ENCODE results near the gene DSCAML1.

DSCAML1 gene

DNA sequence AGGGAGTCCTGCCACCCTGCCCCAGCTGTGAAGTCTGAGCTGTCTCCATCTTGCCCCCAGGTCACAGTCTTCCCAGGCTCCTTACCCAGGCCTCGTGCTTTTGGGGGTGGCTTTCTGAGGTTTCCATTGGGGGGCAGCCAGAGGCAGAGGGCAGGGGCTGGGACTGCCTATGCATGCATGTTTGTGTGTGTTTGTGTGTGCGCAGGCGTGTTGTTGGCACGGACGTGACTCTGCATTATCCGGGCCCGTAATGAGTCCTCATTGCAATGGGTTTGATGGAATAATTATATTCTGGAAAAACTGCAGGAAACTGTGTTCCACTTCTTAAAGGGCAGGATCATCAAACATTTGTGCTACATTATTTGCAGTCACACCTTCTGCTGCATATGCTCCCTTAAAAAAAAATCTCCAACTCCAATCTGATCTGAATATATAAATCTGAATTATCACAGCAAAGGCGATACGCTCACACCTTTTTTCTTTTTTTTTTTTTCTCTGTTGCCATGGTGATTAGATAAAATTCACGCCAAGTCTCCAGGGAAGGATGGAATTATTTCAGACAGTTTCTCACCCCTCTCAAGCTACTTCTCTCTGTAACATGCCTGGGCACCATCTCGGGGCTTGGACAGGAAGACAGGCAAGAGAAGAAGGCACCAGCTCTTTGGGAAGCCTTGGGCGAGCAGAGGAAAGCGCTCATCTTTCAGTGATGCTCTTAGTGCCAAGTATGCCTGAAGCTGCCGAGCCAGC is 45.9 kb downstream of the DSCAML1 start:
- no peak for DNase-seq

DNA sequence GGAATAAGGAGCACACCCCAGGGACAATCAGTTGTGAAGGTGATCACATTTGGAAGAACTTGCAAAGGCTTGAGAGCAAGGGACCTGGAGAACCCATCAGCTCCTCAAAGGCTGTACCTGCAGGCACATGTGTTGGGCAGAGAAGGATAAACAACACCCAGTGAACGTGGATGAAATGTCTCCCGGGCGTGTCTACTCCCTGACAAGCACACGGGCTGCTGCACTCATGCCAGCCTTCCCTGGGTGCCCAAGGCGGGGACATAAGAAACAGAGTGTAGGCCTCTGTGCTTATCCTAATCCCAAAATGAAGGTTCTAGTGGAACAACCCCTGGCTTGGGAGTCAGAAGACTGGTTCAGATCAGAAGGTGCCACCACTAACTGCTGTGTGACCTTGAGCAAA is 46.7 kb downstream of the DSCAML1 start:
- no peak for DNase-seq

DNA sequence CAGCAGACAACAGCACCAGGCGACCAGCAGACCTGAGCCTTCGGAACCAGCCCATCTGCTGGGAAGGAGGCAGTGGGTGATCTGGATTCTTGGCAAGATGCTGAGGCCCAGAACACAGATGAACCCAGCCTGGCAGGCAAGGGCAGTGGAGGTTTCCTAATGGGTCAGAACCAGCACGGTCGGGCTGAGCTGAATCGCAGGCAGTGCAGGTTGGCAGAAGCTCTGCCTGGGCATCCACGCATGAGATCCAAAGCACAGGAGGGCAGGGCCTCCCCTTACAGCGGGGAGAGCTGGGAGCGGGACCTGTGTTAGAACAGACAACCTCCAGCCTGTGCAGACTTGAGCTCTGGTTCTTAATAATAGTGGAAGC is 47.5 kb downstream of the DSCAML1 start:
- no peak for DNase-seq

DNA sequence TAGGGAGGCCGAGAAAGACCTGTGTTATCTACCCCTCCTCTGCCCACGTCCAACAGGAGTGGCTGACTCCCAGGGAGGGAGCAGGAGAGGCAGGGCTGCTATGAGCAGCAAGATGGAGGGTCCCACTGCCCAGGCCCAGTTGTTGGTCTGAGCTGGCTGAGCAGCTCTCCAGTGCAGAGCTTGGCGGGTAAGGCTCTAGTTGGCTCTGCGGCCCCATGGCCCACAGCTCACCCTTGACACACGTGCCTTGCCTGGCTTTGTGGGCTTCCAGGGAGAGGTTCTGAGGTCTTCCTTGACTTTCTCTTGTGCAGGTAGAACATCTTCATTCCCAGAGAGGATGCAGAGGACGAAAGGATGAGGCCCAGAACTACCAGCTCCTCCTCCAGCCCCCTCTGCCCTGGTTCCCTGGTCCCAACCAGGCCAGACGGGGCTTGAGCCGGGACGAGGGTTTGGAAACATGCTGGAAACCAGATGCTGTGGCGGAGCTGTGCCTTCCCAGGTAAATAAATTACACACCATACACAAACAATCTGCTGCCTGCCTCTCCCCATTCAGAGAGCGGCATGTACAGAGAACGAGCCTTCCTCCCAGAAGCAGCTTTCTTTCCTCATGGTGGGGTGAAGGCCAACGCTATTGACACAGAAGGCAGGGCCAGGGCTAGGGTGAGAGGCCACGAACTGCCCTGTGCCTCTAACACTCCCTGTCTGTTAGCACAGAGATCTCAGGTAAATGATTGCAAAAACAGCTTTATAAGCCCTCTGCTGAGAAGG is 48.1 kb downstream of the DSCAML1 start:
- no peak for DNase-seq

DNA sequence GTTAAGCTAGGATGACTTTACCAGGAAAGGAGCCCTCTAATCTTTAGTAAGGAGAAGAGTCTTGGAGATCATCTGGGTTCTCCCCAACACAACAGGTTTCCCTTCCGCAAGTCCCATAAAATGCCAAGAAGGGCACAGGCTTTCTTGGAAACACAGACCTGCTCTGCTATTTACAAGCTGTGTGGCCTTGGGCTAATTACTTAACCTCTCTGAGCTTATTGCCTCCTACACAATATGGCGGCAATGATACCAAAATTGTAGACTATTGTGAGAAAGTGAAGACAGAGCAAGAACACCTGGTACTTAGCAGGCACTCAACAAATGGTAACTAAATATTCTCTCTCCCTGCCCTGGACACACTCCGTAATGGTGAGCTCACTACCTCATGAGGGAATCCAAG is 49.1 kb downstream of the DSCAML1 start:
- no peak for DNase-seq

DNA sequence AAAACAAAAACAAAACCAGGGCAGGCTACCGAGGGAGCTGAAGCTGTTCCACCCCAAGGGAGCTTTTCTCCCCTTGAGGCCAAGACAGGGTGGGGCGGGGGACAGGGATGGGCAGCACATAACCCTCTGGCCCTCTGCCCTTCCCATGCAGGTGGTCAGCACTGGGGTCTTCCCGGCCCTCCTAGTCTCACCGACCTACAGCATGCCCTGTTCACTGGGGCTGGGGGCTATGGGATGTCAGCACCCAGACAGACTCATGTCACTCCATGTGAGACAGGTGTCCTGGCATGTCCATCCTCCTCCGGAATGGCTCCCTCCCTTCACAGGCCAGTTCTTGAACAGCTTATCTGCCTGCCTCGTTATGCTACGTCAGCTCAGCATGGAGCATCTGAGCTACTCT is 51.7 kb downstream of the DSCAML1 start:
- DNase-seq = no peak

DNA sequence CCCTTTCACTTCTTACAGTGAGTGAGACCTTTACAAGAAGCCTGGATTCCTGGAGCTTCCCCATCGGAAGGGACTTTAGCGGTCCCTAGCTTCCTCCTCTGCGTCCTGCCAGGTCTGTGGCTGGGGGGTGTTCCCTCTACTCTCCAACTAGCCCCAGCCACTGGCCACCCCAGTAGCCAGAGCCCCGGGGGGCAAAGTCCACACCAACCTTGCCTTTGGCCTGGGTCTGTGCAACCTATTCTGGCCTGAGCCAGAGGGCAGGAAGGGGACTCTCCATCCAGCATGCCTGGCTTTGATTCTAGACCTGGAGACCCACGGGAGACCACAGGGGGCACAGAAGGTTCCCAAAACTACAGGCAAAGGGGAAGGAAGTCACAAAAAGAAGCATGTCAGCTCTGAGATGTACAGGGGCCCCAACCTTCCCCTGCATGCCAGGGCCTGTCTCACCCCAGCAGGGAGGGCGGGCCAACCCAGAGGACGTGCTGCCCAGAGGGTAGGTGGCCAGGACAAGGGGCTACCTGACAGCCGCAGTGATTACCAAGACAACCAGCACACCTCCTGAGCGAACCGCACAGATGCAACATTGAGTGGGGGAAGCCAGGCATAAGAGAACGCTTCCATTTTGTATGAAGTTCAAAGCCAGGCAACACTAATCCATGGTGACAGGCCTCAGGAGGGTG is 52.4 kb downstream of the DSCAML1 start:
- DNase-seq = no peak

DNA sequence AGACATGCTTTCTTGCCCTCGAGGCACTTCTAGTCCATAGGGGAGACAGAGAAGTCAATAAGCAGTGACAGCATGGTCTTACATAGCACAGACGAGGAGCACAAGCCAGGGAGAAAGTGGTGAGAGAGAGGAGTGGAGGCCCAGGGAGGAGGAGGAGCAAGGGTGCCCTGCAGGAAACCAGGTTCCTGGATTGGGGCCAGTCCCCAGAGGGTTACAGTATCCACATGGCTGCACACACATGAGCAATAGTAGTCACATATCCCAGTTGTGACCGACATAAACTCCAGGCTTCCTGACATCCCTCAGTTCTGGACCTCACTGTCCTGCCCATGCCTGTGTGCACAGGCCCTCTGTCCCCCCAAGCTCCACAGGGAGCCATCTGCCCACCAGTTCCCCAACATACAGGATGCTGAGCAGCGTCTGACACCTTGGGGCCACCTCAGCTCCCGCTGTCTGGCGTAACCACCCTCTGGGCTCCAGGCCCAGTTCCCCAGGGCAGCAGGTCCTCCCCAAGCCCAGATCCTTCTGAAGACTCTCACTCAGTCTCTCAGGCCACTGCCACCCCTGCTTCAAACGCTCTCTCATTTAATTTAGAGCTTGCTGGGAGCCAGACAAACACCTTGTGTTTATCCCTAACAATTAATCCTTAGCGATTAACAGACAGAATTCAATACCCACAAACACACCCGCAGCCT is 53.7 kb downstream of the DSCAML1 start:
- DNase-seq = peak; percentile 39

DNA sequence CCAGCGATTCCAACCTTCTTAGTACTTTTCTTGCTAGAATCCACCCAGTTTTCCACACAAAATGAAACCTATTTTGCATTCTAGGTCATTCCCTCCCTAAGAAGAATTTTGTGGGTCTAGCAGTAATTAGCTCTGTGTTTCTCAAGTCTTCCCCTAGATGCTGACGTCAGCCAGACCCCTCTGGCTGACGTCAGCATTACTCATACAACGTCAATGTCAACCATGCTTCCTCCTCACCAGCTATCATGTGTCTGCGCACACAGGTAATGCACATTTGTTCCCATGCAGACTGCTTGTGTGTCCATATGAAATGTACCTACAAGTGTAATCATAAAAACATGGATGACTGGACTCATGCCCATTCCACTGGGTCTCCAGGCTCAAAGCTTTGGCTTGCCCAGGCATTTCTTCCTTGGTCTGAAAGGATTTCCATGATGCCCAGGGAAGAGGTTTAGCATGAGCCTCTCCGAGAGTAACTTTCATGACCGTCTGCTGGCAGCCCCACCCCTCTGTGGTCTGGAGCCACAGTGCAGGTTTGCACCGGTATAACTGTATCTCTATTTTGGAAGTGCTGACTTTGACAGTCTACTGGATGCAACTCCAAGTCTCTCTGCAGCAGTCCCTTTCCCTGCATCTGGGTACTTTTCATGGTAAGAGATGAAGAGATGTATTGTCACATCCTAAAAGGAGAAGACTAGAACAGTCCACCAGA is 58.6 kb downstream of the DSCAML1 start:
- DNase-seq = no peak

DNA sequence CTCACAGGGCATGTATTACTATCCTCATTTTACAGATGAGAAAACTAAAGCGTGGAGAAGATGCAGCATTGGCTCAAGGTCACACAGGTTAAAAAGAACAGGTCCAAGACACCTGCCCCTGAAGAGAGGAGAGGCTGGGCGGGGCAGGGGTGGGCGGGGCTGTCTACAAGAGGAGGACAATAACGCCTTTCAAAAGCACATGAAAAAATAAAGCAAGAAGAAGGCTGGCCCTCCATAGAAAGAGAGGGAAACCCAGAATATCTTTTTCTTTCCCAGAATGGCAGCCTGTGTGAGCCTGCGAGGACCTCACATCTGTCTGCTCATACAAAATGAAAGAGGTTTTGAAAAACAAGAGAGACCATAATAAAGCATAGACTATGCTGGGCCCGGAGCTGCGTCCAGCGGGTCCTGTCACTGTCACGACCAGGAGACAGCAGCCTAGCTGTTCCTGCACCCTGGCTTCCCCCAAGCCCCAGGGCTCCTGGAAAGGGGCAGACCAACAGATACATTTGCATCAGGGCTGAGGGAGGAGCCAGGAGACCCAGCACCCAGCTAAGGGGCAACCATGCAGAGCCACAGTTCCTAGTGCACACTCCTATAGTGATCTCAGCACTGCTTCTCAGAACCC is 61.6 kb downstream of the DSCAML1 start:
- DNase-seq = no peak

DNA sequence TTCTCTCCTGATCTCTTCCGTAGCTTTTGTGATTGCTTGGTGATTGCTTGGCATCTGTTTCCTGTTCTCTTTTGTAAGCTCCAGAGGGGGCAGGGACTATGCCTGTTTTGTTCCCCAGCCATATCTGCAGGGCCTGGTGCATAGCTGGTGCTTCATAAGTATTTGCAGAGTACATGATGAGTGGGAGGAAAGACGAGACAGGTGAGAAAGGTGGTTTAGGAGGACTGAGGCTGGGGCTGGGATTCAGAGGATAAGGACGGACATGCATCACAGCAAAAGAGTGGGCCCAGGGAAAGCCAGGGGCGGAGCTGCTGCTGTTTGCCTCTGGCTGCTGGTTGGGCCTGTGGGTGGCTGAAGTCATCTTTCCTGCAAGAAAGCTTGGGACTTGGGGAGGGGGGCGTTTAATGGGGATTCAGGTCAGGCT is 62.4 kb downstream of the DSCAML1 start:
- DNase-seq = peak; percentile 89

DNA sequence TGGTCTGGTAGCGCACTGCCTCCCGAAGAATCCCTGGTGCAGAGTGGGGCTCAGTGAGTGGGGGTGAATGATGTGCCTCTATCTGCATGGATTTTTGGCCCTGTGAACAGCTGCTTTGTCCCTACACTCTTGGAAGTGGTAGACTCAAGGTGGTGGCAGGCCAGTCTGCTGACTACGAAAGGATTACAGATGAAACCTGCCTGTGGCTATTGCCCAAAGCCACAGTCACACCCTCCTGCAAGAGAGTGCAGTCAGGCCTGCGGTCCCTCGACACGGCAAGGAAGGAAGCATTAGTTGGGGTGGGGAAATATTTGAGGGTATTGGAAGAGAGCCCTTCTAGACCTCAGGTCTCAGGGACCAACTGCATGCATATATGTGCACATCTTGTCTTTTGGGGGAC is 63.7 kb downstream of the DSCAML1 start:
- DNase-seq = no peak

DNA sequence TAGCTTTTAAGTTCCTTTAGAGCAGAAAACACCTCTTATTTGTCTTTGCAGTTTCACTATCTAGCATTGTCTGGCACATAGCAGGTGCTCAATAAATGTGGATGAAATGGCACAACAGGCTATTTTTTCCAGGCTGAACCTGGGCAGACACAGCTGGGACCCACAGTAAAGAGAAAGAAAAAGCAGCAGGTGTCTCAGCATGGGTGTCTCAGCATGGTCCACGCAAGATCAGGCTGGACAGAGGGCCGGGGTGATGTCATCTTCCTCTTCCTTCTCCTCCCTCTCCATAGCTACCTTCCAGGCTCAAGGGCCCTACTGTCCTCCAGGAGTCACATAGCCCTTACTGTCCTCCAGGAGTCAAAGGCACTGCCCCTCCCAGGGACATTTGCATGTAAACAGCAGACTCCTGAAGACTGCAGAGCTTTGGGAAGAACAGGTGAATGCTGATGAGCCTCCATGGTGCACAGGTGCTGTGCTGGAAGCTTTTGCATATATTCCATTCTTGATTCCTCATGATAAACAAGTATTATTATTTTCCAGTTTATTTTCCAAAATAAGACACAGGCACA is 65.2 kb downstream of the DSCAML1 start:
- no peak for DNase-seq

DNA sequence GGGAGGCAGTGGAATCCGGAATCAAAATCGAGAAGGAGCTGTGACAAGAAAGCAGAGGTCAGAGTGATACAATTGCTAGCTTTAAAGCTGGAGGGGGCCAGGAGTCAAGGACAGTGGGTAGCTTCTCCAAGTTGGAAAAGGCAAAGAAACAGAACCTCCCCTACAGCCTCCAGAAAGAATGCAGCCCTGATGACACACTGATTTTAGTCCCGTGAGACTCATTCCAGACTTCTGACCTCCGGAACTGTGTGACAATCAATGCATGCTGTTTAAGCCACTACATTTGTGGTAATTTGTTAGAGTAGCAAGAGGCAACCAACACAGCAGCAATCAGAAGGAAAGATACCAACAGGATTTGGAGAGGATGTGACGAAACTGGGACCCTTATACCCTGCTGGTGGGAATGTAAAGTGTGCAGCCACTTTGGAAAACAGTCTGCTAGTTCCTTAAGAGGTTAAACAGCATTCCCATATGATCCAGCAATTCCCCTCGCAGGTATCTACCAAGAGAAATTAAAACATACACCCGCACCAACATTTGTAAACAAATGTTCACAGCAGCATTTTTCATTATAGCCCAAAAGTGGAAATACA is 66.7 kb downstream of the DSCAML1 start:
- DNase-seq = no peak

DNA sequence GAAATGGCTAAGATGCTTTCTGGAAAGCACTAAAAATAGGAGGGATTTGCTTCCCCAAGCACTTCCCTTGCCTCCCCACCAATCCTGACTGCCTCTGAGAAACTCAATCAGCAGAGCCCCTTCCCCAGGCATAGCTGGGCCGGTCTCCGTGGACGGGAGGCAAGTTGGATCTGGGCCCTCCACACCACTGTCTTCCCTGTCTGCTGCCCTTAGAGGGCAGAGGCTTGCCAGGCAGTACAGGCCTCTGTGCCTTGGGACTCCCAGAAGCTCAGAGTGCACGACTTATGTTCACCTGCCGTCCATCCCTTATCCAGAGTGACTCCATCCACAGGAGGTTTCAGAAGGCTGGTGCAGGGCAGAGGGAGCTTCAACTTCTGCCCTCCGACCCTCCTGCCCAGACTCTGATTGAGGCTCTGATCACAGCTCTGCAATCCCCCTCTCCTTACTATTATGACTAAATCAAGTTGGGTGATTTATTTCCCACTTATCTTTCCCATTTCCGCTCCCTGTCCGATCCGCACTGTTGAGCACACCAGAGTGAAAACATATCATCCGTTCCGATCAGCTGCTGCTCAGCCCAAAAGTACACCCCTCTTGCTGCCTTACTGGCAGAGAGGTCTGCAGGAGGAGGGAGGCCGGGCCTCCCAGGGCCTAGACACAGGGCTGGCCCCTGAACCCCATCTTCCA is 71.8 kb downstream of the DSCAML1 start:
- no peak for DNase-seq

DNA sequence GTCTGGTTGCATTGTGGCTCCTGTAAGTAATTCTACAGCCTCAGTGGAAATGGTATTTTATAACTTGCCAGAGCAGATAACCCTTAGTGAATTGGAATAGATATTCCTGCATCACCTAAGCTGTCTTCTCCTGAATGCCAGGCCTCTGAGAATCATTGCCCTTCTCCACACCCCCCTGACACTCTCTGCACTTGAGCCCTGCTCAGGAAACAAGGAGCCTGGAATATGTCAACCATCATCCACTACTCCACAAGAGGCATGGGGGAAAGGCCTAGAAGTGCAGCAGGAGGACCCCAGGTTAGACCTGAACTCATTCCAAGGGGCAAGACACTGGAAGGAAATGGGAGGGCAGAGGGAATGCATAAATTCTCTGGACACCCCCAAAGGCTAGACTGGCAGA is 72.4 kb downstream of the DSCAML1 start:
- DNase-seq = no peak

DNA sequence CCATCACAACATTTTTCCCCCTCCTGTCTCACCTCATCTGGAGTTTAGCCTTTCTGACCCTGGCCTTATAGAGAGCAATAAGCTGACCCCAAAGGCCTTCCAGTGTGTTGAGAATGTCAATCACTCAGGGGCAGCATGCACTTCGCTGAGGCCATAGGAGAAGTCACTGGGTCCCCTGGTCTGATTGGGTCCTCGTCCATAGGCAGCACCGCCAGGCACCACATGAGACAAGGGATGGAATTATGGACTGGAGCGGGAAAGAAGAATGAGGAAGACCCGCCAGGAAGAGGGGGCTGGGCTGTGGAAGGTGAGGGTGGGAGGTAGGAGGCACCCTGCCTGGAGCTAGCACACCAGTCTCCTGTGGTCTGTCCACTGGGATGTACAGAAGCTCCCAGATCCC is 72.9 kb downstream of the DSCAML1 start:
- DNase-seq = no peak

DNA sequence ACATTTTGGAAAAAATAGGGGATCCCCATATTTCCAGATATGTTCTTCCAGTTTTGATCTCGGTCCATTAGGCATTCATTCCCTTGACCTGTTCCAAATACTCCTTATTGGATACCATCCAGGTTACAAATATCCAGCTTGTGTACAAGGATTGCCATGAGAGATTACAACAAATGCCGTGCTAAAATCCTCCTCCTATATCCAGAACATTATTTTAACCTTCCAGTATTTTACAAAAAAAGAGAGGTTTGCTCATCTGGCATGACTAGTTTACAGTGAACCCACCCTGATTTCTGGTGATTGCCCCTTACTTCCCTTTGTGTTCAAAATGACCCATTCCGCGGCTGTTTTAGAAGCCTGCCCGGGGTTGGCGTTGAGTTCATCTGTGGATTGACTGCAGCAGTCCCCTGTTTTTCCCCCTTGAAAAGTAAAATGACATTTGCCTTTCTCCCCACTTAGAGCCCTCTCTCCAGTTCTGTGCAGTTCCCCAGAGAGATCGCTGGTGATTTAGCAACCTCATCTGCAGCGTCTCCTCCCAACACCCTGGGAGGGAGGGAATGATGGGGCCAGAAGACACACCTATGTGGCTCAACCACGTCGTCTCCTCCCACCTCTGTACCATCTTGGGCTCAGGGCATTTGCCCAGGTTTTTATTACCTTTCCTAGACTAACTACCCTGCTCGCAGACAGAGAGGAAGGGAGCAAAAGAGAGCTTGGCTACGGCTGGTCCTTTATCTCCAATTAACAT is 73.6 kb downstream of the DSCAML1 start:
- no peak for DNase-seq

DNA sequence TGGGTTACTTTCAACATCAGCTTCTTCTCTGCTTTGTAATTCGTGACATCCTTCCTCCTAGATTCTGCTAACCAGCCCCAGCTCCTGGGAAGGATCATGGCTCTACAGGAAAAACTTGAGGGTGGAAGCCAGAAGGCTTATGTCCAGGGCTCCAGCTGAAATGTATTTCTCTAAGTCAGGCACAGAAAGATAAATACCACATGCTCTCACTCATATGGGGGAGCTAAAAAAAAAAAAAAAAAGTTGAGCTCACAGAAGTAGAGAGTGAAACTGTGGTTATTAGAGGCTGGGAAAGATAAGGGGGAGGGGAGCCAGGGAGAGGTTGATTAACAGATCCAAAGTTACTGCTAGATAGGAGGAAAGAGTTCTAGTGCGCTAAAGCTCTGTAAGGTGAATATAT is 74.9 kb downstream of the DSCAML1 start:
- no peak for DNase-seq

DNA sequence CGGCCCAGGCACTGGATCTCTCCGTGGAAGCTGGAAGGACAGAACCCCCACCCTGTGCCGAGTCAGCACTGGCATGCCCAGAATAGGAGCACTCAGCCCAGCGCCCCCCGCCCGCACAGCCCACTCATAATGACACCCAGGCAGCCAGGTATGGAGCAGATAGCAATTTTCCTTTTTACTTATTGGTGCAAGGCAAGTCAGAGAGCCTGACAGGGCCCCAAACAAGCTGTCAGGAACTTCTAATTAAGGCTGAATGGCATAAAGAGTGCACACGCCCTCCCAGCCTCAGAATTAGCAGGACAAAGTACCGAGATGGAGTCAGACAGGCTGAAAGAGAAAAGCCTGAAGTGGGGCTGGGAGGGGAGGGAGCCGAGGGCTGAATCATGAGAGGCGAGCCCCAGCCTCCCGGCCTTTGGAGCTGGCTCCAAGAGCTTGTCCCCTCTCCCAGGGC is 76.9 kb downstream of the DSCAML1 start:
- no peak for DNase-seq
